ENCODE data around the gene LSM14B.

DNA sequence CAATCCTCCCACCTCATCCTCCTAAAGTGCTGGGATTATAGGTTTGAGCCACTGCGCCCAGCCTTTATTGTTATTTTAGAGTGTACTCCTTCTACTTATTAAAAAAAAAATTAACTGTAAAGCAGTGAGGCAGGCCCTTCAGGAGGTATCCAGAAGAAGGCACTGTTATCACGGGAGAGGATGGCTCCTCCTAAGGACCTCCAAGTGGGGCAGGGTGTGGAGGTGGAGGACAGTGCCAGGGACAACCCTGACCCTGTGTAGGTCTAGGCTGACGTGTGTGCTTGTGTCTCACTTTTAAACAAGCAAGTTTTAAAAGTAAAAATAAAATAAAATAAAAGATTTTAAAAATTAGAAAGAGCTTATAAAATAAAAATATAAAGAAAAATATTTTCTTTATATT is 32.9 kb upstream of the LSM14B start:
- TF ChIP-seq, protein P1, sequence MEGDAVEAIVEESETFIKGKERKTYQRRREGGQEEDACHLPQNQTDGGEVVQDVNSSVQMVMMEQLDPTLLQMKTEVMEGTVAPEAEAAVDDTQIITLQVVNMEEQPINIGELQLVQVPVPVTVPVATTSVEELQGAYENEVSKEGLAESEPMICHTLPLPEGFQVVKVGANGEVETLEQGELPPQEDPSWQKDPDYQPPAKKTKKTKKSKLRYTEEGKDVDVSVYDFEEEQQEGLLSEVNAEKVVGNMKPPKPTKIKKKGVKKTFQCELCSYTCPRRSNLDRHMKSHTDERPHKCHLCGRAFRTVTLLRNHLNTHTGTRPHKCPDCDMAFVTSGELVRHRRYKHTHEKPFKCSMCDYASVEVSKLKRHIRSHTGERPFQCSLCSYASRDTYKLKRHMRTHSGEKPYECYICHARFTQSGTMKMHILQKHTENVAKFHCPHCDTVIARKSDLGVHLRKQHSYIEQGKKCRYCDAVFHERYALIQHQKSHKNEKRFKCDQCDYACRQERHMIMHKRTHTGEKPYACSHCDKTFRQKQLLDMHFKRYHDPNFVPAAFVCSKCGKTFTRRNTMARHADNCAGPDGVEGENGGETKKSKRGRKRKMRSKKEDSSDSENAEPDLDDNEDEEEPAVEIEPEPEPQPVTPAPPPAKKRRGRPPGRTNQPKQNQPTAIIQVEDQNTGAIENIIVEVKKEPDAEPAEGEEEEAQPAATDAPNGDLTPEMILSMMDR (IDR thresholded peaks at IDR 0.05), result no peak
- no peak for TF ChIP-seq RORB (CRISPR knock-in tag; IDR thresholded peaks at IDR 0.05)
- TF ChIP-seq ZBTB43 (CRISPR knock-in tag; IDR thresholded peaks at IDR 0.05), result no peak
- TF ChIP-seq ATF1 (CRISPR knock-in tag; IDR thresholded peaks at IDR 0.05), result no peak
- TF ChIP-seq ETV6 (CRISPR knock-in tag; IDR thresholded peaks at IDR 0.05), result no peak
- no peak for TF ChIP-seq USF2 (CRISPR knock-in tag; IDR thresholded peaks at IDR 0.05)
- TF ChIP-seq NR2C2 (CRISPR knock-in tag; IDR thresholded peaks at IDR 0.05), result no peak
- TF ChIP-seq USF1 (CRISPR knock-in tag; IDR thresholded peaks at IDR 0.05), result no peak
